Putamen (tissue), 1 donor: ENCODE measurements around the gene KRTAP12-2.

Experiments
- DNase-seq: peaks from one replicate; pipeline ENCODE4 v3.0.0-alpha.2; 2016; ENCODE audit warnings: low spot score

The KRTAP12-2 gene

DNA sequence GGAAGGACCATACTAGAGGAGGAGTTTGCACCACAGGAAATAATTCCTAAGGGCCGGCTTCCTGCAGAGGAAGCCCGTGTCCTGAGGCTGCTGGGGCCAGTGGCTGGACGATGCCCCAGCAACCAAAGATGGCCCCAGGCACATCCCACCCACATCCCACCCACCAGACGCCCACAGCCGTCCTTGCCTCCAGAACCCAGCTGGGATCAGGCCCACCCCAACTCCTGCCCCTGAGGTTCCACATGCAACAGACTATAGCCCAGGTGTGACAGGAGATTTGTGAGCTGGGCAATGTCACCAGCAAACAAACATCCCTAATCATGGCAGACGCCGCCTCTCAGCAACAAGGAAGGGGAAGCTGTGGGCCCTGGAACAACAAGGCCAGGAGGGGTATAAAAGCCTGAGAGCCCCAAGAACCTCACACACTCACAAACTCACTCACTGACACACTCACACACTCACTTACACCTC, 40.0 kb downstream of the KRTAP12-2 start, which contains the start of gene KRTAP10-9:
Gene KRTAP10-9, plus strand, starts transcription at position 421 of the 471 bp plus-strand sequence. CDS start 79 bp downstream, outside the sequence.
- DNase-seq: no peak

DNA sequence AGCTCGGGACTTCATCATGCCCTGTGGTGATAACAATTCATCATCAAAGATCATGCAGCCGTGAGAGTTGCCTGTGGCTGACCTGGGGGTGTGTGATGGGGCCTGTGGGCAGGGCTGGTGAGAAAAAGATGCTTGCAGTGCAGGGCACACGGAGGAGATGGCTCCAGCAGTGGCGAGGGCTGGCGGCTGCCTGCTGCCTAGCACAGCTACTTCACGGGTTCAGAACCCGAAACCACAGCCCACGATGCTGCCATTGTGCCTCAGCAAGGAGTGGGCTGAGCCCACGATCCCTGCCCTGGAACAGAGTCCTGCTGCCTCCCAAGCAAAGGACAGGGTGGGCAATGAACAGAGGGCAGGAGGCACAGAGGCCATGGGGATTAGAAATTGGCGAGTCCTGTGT, 40.5 kb downstream of the KRTAP12-2 start:
- no peak for DNase-seq

DNA sequence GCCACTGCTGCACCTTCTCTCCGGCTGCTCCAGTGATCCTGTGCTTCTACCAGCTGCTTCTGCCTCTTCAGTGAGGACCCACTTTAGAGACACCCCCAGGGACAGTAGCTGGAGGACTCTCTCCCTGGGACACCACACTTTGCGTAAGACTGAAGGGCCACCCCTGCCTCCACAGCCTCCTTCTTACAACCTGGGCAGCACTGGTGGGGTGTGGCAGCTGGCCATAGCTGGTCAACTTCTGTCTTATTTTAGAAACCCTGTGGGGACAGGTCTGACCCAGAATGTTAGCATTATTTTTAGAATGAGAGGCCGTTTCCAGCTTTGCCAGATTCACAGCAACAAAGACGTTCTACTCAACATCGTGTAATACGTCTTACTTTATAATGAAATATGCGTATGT, 41.0 kb downstream of the KRTAP12-2 start:
- DNase-seq: no peak

DNA sequence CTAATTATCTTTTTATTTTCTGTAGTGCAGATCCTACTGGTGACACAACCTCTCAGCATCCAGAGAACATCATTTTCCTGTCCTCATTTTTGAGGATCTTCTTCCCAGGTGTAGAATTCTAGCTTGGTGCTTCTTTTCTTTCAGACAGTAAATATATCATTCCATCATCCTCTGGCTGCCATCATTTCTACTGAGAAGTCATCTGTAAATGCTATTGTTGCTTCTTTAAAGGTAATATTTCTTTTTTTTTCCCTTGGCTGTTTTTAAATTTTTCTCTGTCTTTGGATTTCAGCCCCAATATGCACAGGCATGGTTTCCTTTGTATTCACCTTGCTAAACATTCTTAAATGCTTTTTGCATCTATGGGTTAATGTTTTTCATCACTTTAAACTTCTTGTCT, 43.2 kb downstream of the KRTAP12-2 start:
- DNase-seq: no peak

DNA sequence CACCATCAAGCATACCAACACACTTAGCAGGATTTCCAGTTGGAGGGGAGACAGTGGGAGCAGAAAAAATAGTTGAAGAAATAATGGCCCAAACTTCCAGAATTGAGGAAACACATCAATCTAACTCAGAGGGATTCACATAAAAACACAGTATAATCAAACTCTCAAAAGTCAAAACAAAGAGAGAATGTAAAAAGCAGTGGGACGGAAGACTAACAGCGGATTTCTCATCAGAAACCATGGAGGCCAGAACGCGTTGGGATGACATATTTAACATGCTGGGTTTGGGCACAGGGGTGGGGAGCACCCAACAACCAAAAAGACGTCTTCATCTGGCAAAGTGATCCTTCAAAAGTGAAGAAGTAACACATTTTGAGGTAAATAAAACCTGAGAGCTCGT, 46.8 kb downstream of the KRTAP12-2 start:
- DNase-seq: no peak

DNA sequence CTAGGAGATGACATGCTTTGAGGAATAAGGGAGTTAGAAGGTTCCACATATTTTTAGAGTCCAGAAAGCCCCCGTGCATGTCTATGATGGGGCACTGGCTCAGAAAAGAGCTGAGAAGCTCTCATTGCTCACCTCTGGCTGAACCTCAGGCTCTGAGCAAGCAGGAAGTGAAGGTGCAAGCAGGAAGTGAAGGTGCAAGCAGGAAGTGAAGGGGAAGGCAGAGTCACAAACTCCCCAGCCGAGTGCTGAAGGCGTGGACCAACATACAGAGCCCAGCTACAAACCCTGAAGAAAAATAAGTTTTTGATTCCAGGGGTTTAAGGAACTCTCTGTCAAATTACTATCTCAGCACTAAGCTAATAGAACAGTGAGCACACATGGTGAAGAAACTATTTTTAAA, 47.8 kb downstream of the KRTAP12-2 start:
- DNase-seq: no peak

DNA sequence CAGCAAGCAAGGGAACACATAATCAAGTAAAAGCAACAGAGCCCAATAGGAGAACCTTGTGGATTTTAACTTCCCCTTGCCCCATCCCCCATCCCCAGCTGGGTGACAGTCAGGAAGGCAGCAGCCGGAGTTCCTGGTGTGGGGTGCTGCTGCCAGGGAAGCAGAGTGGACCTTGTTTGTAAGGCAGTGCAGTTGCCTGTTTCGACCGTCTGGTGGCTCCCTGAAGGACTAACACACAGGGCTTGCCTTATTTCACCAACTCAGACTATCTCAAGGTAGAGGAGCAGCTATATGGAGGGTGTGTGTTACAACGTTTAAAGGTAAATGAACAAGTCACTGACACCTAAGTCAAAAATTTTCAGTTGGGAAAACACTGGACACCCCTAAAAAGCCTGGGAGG, 48.2 kb downstream of the KRTAP12-2 start:
- no peak for DNase-seq

DNA sequence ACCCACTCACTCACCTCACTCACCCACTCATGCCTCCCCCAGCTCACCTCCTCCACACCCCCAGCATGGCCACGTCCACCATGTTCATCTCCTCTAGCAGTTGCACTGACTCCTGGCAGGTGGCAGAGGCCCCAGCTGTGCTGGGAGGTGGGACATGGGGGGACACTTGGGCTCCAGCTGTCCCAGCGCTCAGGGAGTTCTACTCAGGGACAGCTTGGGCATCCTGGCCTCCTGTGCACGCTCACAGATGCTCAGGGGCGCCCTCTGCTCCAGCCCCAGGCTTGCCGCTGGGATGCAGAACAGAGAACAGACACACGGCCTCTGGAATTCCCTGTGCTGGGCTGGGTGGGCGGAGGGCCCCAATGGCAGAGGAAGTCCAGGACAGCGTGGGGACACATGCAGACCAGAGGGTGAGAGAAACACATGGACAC, 49.6 kb downstream of the KRTAP12-2 start:
- no peak for DNase-seq

DNA sequence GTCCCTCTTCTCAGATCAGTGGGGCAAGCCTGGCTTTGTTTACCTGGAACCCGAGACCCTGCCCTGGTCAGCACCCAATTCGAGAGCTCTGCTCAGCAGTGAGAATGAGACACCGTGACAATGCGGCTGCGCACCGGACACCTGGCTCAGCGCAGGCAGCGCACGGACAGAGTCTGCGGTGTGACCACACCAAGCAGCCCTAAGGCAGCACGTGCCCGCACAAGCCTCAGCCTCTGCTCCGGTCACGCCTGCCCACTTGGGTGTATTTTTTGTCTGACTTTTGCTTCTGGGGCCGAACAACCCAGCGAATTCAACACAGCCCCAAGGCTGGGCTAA, 50.2 kb downstream of the KRTAP12-2 start:
- DNase-seq: no peak
